Loucy (cell line): ENCODE data around the gene DCAKD.

Experiments
- H2AFZ ChIP-seq: fragments of 200-600 bp; sonication (generic); 2 replicates; pipeline ENCODE4 v1.6.0; 2016; ENCODE audit warnings: antibody characterized with exemption, mild to moderate bottlenecking, low read length, moderate library complexity
- H3F3A ChIP-seq: fragments of 200-600 bp; 2 replicates; pipeline ENCODE4 v1.6.0; 2016; ENCODE audit warnings: antibody characterized with exemption, low read depth, mild to moderate bottlenecking
- H3K27me3 ChIP-seq: fragments of 200-600 bp; sonication (generic); 2 replicates; pipeline ENCODE4 v1.6.1; 2014; ENCODE audit warnings: low read length, mild to moderate bottlenecking; ENCODE audit not compliant: insufficient read depth, poor library complexity, severe bottlenecking
- H3K36me3 ChIP-seq: fragments of 200-600 bp; sonication (generic); 2 replicates; pipeline ENCODE4 v1.6.1; 2016; ENCODE audit warnings: low read length; ENCODE audit not compliant: insufficient read depth
- H3K4me1 ChIP-seq: fragments of 200-600 bp; sonication (generic); 2 replicates; pipeline ENCODE4 v1.5.1; 2014; ENCODE audit warnings: low read length, mild to moderate bottlenecking; ENCODE audit not compliant: insufficient read depth, poor library complexity, severe bottlenecking
- H3K4me2 ChIP-seq: fragments of 200-600 bp; sonication (generic); 2 replicates; pipeline ENCODE4 v1.6.0; 2014; ENCODE audit warnings: antibody characterized with exemption, low read length, low read depth, mild to moderate bottlenecking; ENCODE audit not compliant: poor library complexity, severe bottlenecking
- H3K4me3 ChIP-seq: fragments of 200-600 bp; sonication (generic); 2 replicates; pipeline ENCODE4 v1.5.1; 2014; ENCODE audit warnings: low read length, mild to moderate bottlenecking, mixed read lengths; ENCODE audit not compliant: poor library complexity, severe bottlenecking
- H3K79me2 ChIP-seq: fragments of 200-600 bp; sonication (generic); 2 replicates; pipeline ENCODE4 v1.6.1; 2014; ENCODE audit warnings: low read length; ENCODE audit not compliant: insufficient read depth
- H3K9ac ChIP-seq: fragments of 200-600 bp; sonication (generic); 2 replicates; pipeline ENCODE4 v1.6.0; 2014; ENCODE audit warnings: mild to moderate bottlenecking, low read depth, low read length, moderate library complexity; ENCODE audit not compliant: poor library complexity, severe bottlenecking
- H3K9me2 ChIP-seq: fragments of 200-600 bp; sonication (generic); replicated peaks from 2 replicates; pipeline ENCODE4 v1.6.1; 2016; ENCODE audit warnings: low read depth, low read length, mixed read lengths
- H3K9me3 ChIP-seq: fragments of 200-600 bp; sonication (generic); 2 replicates; pipeline ENCODE4 v1.6.1; 2014; ENCODE audit warnings: mild to moderate bottlenecking, antibody characterized with exemption, low read length, low read depth; ENCODE audit not compliant: insufficient read depth
- H4K20me1 ChIP-seq: fragments of 200-600 bp; sonication (generic); 2 replicates; pipeline ENCODE4 v1.6.0; 2014; ENCODE audit warnings: antibody characterized with exemption, low read length, mild to moderate bottlenecking; ENCODE audit not compliant: insufficient read depth, poor library complexity, severe bottlenecking
- EZH2phosphoT487 ChIP-seq: fragments of 200-600 bp; IDR thresholded peaks from 2 replicates; pipeline ENCODE4 v1.6.1; 2018; ENCODE audit warnings: antibody characterized with exemption, mild to moderate bottlenecking, moderate library complexity, borderline replicate concordance
- TF ChIP-seq, protein P1 (sequence below): fragments of 200-600 bp; sonication (generic); conservative IDR thresholded peaks from 2 replicates; pipeline ENCODE4 v1.5.1; 2014; ENCODE audit warnings: mild to moderate bottlenecking, antibody characterized with exemption, low read length

DCAKD gene

DNA sequence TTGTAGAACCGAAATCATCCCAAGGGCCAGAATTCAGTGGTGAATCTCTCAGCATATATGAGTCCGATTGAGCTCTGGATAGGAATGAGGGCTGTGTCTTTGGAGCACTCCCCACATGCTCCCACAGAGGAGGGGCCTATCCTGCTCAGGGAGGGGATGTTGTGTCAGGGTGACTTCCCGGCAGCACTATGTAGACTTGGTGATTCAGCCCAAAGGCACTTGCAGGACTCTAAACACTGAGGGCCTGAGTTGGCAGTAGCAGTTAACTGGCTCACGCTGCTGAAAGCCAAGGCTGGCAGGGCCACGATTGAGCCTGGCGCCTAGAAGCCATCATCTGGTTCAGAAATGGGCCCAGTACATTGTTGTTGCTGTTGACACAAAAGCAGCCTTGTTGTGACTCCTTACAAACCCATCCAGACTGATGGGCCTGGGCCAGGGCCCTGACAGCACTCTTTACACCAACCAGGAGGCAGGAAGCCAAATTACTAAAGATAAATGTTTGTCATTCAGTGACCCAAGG, 41.5 kb upstream of the DCAKD start:
- Histone ChIP-seq H3F3A (no peaks in the 10 kb centered on the region), H4K20me1 (no peaks in the 10 kb centered on the region), H3K9ac (no peak overlapping the region), H3K4me2 (no peak overlapping the region), H2AFZ (no peak overlapping the region), H3K9me3 (no peaks in the 10 kb centered on the region), H3K27me3 (no peaks in the 10 kb centered on the region), H3K36me3 (peaks cover 80% of the 10 kb centered on the region; the same call in 1 of the 2 replicates), H3K4me3 (no peak overlapping the region), H3K4me1 (no peaks in the 10 kb centered on the region), H3K79me2 (no peaks in the 10 kb centered on the region), H3K9me2 (no peaks in the 10 kb centered on the region)
- no peak for TF ChIP-seq EZH2phosphoT487
- TF ChIP-seq, protein P1, sequence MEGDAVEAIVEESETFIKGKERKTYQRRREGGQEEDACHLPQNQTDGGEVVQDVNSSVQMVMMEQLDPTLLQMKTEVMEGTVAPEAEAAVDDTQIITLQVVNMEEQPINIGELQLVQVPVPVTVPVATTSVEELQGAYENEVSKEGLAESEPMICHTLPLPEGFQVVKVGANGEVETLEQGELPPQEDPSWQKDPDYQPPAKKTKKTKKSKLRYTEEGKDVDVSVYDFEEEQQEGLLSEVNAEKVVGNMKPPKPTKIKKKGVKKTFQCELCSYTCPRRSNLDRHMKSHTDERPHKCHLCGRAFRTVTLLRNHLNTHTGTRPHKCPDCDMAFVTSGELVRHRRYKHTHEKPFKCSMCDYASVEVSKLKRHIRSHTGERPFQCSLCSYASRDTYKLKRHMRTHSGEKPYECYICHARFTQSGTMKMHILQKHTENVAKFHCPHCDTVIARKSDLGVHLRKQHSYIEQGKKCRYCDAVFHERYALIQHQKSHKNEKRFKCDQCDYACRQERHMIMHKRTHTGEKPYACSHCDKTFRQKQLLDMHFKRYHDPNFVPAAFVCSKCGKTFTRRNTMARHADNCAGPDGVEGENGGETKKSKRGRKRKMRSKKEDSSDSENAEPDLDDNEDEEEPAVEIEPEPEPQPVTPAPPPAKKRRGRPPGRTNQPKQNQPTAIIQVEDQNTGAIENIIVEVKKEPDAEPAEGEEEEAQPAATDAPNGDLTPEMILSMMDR = no peak

DNA sequence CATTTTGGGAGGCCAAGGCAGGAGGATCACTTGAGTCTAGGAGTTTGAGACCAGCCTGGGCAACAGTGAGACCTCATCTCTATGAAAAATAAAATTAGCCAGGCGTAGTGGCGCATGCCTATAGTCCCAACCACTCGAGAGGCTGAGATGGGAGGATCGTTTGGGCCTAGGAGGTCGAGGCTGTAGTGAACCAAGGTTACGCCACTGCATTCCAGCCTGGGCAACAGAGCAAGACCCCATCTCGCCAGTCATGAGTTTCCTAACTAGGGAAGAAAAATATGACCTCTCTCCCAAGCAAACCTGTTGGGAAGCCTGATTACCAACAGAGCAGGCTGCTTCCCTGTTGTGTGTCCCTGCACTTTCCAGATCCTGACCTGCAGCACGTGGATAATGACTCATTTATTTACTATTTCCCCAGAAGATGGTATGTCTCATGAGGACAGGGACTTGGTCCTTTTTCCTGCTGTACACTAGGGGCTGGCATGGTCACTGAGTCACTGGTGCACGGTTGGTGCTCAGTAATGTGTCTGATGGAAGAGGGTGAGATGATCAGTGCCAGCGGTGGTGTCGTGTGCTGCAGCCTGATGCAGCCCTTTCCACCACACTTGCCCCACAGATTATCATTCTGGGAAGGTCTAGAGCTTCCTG, 40.5 kb upstream of the DCAKD start:
- H3K4me3 ChIP-seq = no peak overlapping the region
- H3K9me3 ChIP-seq = no peaks in the 10 kb centered on the region
- no peak overlapping the region for H3K4me2 ChIP-seq
- H3K27me3 ChIP-seq = no peaks in the 10 kb centered on the region
- H3K36me3 ChIP-seq = peaks cover 80% of the 10 kb centered on the region; the same call in 1 of the 2 replicates
- H3K79me2 ChIP-seq = no peaks in the 10 kb centered on the region
- H3K9ac ChIP-seq = no peak overlapping the region
- TF ChIP-seq, protein P1 = no peak
- TF ChIP-seq EZH2phosphoT487 = no peak
- H3F3A ChIP-seq = no peaks in the 10 kb centered on the region
- H2AFZ ChIP-seq = no peak overlapping the region
- H3K9me2 ChIP-seq = no peaks in the 10 kb centered on the region
- H3K4me1 ChIP-seq = no peaks in the 10 kb centered on the region
- H4K20me1 ChIP-seq = no peaks in the 10 kb centered on the region

DNA sequence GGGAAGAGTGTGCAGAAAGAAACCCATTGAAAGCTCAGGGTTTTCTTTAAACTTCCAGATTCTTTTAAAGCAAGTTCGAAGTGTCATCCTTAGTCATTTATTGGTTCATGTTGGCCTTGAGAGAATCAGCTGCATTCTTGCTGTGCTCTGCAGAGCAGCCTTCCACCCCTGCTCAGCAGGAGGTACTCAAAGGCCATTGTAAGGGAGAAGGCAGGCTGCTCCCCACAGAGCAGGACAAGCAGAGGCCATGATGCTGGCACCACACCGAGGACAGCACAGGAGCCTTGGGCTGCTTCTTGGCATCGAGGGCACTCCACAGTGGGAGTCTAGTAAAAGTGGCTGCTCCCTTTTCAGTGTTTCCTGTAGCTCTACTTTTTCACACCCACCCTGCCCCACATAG, 39.3 kb upstream of the DCAKD start:
- no peaks in the 10 kb centered on the region for H3K27me3 ChIP-seq
- H3F3A ChIP-seq = no peaks in the 10 kb centered on the region
- no peak overlapping the region for H3K9ac ChIP-seq
- no peaks in the 10 kb centered on the region for H3K4me1 ChIP-seq
- no peaks in the 10 kb centered on the region for H3K9me3 ChIP-seq
- H4K20me1 ChIP-seq = no peaks in the 10 kb centered on the region
- no peak overlapping the region for H2AFZ ChIP-seq
- no peak overlapping the region for H3K4me2 ChIP-seq
- TF ChIP-seq EZH2phosphoT487 = no peak
- TF ChIP-seq, protein P1 = no peak
- H3K36me3 ChIP-seq = peaks cover 76% of the 10 kb centered on the region; the same call in 1 of the 2 replicates
- H3K9me2 ChIP-seq = no peaks in the 10 kb centered on the region
- H3K4me3 ChIP-seq = no peak overlapping the region
- H3K79me2 ChIP-seq = no peaks in the 10 kb centered on the region
